ENCODE results near the gene ZNF560. TPM values are rescaled to one million over a fixed set of nuclear protein-coding genes. Genes with fewer than 3 reads are reported as not detected.
"Not testable (repeated sequence)": the region's sequence is repeated elsewhere in the genome, so short reads cannot be mapped to it uniquely, and the experiment has no call there.

Gene ZNF560
- not detected for total RNA-seq
- long read RNA-seq, donor 1, result 0 reads
- long read RNA-seq, donor 2, result 0 reads

DNA sequence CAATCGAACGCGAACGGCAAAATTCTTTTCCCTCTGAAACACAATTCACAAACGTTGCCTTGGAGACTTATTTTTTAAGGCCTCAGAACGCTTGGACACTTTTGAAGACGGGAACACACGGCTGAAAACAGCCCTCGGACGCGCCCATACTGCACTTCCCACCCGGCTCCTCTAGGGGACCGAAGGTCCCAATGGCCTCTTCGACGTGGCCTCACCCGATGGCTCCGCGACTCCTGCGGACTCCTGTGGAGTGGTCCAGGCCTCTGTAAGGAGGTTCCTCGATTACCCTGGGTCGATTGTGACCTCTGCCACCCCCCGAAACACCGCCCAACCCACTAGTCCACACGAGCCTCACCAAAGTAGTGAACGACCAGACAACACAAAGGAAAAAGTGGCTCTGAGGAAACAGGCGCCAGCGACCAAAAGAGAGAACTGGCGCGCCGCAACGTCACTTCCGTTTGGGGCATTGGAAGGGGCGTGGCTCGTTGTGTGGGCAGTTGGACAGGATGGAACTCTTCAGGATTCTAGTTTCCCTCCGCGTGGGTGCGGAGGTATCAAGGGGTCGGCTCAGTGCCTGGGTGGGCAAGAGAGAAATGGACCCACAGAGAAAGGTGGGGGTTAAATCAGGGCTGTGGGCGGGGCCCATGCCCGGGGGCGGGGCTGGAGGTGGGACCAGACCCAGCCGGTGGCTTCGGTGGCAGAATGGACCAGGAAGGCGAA lies at the start of gene ZNF560:
ZNF560 (minus strand) TSS at position 434 of the 720 bp plus-strand sequence. CDS start 23,303 bp downstream, outside the sequence.
- no peak for DNase-seq (ENCODE audit: low spot score)
- intact Hi-C loops (cut with DNase I), result no loop called here

DNA sequence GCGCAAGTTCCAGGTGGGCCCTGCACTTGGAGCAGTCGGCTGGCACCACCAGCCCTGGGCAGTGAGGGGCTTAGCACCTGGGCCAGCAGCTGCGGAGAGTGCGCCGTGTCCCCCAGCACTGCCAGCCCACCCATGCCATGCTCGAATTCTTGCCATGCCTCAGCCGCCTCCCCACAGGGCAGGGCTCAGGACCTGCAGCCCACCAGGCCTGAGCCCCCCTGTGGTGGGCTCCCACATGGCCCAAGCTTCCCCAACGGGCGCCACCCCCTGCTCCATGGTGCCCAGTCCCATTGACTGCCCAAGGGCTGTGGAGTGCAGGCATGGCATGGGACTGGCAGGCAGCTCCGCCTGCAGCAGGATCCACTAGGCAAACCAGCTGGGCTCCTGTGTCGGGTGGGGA lies 49.5 kb upstream of the ZNF560 start:
- intact Hi-C loops (cut with DNase I), result loop anchor here in 1 of 2 donors (5.0 kb wide), 1 partner anchor 851 kb away; the partner anchor contains the start of gene ACTL9
- DNase-seq (ENCODE audit: low spot score), result no peak

DNA sequence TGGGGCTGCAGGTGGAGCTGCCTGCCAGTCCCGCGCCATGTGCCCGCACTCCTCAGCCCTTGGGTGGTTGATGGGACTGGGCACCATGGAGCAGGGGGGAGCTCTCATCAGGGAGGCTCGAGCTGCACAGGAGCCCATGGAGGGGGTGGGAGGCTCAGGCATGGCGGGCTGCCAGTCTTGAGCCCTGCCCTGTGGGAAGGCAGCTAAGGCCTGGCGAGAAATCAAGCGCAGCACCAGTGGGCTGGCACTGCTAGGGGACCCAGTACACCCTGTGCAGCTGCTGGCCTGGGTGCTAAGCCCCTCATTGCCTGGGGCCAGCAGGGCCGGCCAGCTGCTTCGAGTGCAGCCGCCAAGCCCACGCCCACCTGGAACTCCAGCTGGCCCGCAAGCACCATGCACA lies 42.9 kb upstream of the ZNF560 start:
- DNase-seq (ENCODE audit: low spot score); intact Hi-C loops (cut with DNase I): not testable (repeated sequence)

DNA sequence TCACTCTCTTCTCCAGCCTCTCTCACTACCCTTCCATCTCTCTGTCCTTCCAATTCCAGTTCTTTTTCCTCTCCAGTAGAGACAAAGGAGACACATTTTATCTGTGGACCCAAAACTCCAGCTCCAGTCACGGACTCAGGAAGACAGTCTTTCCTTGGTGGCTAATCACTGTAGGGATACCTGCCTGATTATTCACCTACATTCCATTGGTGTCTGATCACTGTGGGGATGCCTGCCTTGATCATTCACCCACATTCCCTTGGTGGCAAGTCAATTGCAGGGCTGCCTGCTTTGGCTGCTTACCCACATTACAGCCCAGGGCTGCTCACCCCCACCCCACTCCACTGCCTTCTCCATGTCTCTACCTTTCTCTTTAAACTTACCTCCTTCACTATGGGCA lies 41.5 kb upstream of the ZNF560 start:
- DNase-seq (ENCODE audit: low spot score); intact Hi-C loops (cut with DNase I): not testable (repeated sequence)

DNA sequence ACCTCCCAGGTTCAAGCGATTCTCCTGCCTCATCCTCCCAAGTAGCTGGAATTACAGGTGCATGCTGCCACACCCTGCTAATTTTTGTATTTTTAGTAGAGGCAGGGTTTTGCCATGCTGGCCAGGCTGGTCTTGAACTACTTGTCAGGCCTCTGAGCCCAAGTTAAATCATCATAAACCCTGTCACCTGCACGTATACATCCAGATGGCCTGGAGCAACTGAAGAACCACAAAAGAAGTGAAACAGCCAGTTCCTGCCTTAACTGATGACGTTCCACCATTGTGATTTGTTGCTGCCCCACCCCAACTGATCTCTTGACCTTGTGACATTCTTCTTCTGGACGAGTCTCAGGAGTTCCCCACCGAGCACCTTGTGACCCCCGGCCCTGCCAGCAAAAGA lies 40.8 kb upstream of the ZNF560 start:
- intact Hi-C loops (cut with DNase I), result not testable (repeated sequence)

DNA sequence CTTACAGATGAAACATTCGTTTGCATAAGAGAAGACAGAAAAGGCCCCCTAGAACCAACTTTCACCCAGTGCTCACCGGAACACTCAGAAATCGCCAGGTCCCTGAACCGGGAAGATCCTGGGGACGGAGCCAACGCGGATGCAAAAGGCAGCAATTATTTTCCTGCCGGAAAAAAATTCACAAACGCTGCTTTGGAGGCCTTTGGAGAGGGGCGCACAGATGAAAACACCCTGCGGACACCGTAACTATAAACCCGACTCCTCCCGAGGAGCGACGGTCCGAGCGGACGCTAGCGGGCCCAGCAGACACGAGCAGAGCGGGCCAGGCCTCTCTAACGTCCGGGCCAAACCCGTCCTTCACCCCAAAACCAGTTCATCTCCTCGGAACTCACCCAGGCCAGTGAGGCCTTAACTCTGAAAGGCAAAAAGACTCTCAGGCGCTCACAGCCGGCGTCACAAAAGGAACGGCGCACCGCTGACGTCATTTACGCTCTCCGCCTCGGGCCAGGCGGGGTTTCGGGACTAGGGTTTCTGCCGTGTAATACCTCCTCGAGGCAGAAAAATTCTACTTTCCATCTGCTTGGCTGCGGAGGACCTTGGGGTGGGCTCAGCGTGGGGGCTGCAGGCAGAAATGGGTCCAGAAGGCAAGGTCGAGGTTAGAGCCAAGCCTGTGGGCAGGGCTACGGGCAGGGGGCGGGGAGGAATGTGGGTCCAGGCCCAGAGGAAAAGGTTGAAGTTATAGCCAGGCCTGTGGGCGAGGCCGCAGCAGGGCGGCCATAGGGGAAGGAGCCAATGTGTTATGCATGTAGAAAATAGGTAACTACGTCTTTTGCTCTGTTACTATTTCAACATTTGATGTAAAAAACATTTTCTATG lies 40.0 kb upstream of the ZNF560 start, which contains the start of gene ZNF426:
ZNF426 (minus strand) TSS at position 463 of the 876 bp plus-strand sequence. CDS start 2,413 bp downstream, outside the sequence.
- DNase-seq (ENCODE audit: low spot score), result peak; percentile 97
- intact Hi-C loops (cut with DNase I), result no loop called here

More for the DNA sequence above, 40.8 kb upstream of the ZNF560 start:
- DNase-seq (ENCODE audit: low spot score), result not testable (repeated sequence)

DNA sequence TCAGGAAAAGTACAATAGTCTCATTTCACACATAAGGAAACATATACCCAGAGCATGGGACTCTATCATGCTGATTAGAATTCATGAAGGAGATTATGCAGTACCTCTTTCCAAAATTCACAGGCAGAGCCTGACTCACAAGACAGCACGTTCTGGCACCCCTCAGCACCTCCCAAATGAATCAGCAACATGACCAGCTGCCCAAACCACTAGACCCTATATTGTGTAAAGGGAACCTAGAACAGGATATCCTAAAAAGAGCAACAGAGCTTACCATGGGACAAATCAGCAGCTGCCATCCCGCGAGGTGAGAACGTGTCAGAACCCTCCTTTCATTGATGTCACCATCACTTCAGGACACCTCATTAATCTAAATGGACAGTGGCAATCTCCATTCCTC lies 37.5 kb upstream of the ZNF560 start:
- intact Hi-C loops (cut with DNase I), result no loop called here
- no peak for DNase-seq (ENCODE audit: low spot score)

DNA sequence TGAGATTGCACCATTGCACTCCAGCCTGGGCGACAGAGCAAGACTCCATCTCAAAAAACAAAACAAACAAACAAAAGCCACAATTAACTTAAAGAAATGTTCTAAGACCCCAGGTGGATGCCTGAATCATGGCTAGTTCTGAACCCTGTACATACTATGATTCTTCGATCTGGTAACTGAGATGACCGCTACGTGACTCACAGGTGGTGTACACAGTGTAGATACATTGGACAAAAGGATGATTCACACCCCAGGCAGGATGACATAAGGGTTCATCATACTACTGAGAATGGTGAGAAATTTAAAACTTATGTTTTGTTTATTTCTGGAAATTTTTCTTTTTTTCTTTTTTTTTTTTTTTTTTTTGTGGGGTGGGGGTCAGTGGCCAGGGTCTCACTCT lies 33.5 kb upstream of the ZNF560 start:
- intact Hi-C loops (cut with DNase I), result no loop called here
- DNase-seq (ENCODE audit: low spot score), result no peak

DNA sequence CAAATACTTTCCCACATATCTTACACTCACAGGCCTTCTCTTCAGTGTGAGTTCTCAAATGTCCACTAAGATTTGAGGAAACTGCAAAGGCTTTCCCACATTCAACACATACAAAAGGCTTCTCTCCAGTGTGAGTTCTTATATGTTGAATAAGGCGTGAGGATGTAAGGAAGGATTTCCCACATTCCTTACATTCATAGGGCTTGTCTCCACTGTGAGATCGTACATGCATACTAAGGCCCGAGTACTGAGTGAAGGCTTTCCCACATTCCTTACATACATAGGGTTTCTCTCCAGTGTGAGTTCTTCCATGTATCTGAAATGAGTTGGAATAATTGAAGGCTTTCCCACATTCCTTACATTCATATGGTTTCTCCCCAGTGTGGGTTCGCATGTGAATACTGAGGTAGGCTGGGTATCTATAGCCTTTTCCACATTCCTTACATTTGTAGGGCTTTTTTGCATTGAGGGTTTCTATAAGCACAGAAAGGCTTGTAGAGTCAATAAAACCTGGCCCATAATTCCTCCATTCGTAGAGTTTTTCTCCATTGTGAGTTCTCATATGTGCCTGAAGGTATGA lies 30.4 kb upstream of the ZNF560 start:
- DNase-seq (ENCODE audit: low spot score), result no peak
- intact Hi-C loops (cut with DNase I), result no loop called here

DNA sequence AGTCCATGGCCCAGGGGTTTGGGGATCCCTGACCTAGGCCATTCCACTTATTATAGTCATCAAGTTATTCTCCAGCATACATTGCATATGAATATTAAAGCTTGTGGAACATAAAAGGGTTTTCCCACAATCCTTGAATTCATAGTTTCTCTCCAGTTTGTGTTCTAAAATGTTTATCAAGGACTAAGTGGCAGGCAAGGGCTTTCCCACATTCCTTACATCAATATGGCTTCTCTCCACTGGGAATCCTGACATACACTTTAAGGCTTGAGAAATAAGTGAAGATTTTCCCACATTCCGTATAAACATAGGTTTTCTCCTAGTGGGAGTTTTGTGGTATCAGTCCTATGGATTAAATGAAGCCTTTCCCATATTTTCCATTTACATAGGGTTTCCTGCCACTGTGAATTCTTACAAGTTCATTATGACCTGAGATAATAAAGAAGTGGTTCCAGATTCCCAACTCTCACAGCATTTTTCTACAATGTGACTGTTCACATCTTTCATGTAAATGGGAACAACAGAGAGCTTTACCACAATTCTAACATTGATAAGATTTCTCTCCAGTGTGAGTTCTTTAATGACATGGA lies 25.6 kb upstream of the ZNF560 start:
- intact Hi-C loops (cut with DNase I), result no loop called here
- DNase-seq (ENCODE audit: low spot score), result no peak

DNA sequence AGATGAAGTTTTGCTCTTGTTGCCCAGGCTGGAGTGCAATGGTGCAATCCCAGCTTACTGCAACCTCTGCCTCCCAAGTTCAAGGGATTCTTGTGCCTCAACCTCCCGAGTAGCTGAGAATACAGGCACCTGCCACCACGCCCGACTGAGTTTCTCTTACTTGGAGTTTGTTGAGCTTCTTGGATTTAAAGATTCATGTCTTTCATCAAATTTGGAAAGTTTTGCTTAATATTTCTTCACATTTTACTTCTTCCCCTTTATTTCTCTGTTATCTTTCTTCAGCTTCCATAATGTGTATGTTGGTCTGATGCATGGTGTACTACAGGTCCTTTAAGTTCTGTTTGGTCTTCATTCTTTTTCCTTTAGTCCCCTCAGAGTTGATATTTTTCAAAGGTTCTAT lies 8.9 kb upstream of the ZNF560 start:
- intact Hi-C loops (cut with DNase I), result no loop called here
- no peak for DNase-seq (ENCODE audit: low spot score)

DNA sequence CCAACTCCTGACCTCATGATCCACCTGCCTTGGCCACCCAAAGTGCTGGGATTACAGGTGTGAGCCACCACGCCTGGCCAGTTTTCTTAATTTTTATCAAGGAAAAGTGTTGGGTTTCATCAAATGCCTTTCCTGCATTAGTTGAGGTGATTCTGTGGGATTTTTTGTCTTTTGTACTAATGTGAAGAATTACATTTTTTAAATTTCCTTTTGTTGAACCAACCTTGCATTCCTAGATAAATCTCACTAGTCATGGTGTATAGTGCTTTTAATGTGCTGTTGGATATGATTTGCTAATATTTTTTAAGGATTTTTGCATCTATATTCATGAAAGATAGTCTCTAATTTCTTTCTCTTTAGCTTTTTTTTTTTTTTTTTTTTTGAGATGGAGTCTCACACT lies 2.4 kb upstream of the ZNF560 start:
- intact Hi-C loops (cut with DNase I), result no loop called here
- DNase-seq (ENCODE audit: low spot score), result no peak

DNA sequence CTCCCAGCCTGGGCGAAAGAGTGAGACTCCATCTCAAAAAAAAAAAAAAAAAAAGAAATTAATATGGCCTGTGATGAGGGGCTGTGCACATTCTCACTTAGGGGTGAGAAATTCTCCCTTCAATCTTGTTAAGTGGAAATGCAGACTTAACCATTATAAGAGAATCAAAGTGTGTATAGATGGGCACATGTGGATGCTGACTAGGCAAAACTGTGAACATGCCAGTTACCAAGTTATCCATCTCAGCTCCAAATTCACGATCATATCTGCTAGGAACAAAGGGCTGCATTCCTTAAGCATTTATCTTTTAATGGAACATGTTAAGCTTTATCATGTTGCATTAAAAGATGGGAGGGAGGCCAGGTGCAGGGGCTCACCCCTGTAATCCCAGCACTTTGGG lies 4.3 kb downstream of the ZNF560 start:
- intact Hi-C loops (cut with DNase I), result loop anchor here in 1 of 2 donors (5.0 kb wide), 2 partner anchors 42 to 857 kb away; no protein-coding TSS in a partner anchor
- no peak for DNase-seq (ENCODE audit: low spot score)

DNA sequence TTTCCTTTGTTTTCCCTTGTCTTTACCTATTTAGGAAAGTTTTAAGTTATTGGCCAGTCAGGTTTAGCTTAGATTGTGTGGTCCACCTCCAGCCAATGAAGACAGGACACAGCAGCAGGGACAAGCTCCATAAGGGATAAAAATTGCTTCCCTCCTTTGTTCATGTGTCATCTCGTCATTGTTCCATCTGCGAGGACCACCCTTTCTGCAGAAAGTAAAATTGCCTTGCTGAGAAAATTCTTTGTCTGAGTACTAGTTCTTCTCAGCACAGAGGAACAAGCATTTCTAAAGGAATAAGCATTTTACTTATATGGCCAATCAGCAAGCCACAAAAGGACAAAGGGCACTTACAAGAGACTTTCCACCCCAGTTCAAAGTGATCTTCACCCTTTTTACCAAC lies 11.4 kb downstream of the ZNF560 start:
- intact Hi-C loops (cut with DNase I), result no loop called here
- no peak for DNase-seq (ENCODE audit: low spot score)

DNA sequence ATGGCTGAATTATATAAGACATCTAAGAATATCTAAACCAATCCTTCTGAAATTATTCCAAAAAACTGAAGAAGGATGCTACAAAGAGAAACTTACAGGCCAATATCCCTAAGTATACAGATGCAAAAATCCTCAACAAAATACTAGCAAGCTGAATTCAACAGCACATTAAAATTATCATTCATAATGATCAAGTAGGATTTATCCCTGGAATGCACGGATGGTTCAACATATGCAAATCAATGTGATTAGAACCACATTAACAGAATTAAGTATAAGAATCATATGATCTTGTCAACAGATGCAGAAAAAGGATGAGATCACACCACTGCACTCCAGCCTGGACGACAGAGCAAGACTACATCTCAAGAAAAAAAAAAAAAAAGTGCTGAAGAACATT lies 13.3 kb downstream of the ZNF560 start:
- DNase-seq (ENCODE audit: low spot score), result no peak
- intact Hi-C loops (cut with DNase I), result no loop called here

DNA sequence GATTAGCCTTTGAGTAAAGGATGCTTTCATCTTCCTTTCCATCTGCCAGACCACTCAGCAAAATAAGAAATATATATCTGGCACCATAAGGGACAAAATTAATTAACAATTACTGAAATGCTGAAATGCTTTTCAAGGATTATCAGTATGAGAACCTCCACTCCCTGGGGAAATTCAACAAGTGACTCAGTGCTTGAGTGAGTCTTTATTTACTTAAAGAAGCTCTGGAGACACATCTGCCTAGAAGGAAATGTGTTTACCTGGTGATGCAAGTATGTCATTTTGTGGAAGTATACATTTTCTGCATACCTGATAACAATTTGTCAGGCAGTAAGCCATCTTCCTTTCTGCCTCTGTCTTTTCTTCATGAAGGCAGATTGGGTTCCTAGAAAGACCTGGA lies 23.4 kb downstream of the ZNF560 start:
- DNase-seq (ENCODE audit: low spot score), result no peak
- intact Hi-C loops (cut with DNase I), result no loop called here

DNA sequence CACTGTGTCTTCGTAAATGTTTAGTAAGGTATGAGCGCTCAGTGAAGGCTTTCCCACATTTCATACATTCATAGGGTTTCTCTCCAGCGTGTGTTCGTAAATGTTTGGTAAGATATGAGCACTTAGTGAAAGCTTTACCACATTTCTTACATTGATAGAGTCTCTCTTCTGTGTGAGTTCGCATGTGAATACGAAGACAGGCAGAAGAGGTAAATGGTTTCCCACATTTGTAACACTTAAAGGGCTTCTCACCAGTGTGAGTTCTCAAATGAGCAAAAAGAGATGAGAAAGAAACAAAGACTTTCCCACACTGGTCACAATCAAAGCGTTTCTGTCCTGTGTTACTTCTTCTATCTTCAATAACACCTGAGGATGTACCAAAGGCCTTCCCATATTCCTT lies 31.3 kb downstream of the ZNF560 start:
- intact Hi-C loops (cut with DNase I), result no loop called here
- no peak for DNase-seq (ENCODE audit: low spot score)

DNA sequence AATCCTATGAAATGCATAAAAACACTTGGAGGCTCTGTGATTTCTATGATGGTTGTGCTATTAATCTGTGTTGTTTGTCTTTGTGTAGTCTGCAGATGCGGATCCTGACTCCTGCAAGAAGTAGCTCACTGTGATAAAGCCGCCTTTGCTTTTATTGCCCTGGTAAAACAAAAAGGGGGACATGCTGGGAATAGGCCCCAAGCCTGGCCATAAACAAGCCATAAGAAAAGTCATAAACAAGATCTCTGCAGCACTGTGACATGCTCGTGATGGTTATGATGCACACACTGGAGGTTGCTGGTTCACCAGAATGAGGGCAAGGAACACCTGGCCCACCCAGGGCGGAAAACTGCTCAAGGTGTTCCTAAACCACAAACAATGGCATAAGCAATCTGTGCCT lies 36.5 kb downstream of the ZNF560 start:
- intact Hi-C loops (cut with DNase I), result no loop called here
- DNase-seq (ENCODE audit: low spot score), result no peak

DNA sequence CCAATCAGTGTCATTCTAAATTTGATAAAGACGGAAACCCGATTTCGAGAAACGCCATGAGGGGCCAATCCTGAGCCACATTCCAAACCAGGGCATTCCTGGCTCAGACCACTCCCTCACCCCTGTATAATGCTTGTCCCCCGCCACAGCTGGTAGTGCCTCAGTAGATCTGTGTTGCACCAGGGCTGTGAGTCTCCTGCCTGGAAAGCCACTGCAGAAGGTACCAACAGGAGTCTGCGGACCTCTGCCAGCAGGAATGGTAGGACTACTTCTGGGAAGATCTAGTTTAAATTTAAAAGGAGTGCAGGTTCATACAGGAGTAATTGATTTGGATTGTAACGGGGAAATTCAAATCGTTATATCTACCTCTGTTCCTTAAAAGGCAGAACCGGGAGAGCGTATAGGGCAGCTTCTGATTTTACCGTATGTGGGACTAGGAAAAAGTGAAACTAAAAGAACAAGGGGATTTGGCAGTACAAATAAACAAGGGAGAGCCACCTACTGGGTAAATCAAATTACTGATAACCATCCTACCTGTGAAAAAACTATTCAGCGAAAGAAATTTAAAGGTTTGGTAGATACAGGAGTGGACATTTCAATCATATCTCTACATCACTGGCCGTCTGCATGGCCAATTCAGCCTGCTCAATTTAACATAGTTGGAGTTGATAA lies 42.3 kb downstream of the ZNF560 start:
- intact Hi-C loops (cut with DNase I), result no loop called here
- DNase-seq (ENCODE audit: low spot score), result no peak

All from posterior vena cava (tissue), 2 donors.